Kidney tubule cell (primary cell): Measurements from ENCODE around the gene LGI4.
"Not testable (repeated sequence)": the region's sequence is repeated elsewhere in the genome, so short reads cannot be mapped to it uniquely, and the experiment has no call there.

Experiments used
- DNase-seq: peaks from one replicate; pipeline ENCODE4 v3.0.0-alpha.2; 2018; ENCODE audit warnings: low spot score

The LGI4 gene

DNA sequence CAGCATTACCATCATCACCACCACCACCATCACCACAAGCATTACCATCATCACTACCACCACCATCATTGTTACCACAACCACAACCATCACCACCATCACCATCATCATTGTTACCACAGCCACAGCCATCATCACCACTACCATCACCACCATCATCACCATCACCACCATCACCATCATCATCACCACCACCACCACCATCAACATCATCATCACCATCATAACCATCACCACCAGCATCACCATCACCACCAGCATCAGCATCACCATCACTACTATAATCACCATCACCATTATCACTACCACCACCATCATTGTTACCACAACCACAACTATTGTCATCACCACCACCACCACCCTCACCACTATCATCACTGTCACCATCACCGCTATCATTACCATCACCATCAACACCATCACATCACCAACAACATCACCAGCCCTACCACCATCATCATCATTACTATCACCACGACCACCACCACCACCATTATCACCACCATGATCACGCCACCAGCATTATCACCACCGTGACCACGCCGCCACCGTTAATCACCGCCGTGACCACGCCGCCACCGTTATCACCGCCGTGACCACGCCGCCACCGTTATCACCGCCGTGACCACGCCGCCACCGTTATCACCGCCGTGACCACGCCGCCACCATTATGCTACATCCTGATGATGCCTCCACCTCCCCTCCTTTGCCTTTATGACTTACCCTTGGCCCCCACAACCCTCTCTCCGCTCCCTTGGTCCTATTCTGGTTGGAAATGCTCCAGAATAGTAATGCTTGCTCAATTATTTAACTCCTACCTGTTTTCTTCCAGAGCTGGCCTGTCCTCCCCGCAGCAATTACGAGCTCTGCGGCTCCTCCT is 29.2 kb downstream of the LGI4 start:
- DNase-seq: no peak

DNA sequence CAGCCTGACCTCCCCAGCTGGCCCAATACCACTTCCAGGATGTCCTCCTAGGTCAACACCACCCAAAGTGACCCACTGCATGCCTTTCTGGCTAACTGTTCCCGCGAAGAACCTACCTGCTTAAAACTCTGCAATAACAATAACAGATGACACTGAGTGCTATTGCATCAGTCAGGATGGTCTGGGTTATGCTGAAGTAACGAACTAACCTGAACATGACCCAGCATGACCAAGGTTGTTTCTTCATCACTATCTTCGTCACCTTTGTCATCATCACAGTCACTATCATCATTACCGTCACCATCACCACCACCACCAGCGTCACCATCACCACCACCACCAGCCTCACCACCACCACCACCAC is 29.8 kb downstream of the LGI4 start:
- DNase-seq: no peak

DNA sequence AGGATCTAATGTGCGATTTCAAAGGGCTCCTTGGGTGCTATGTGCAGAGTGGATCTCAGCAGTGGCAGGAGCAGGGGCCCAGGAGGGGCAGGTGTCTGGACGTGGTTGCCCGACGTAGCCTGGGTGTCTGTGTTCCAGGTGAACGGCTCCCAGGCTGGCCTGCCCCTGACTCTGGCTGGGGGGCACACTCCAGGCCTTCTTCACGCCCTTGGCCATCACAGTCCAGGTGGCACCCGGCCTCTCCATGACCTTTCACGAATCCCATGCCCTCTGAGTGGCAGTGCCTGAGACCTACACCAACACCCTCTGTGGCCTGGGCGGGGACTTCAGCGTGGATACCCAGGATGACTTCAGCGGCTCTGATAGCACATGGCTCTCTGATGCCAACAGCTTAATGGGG is 30.5 kb downstream of the LGI4 start:
- no peak for DNase-seq

DNA sequence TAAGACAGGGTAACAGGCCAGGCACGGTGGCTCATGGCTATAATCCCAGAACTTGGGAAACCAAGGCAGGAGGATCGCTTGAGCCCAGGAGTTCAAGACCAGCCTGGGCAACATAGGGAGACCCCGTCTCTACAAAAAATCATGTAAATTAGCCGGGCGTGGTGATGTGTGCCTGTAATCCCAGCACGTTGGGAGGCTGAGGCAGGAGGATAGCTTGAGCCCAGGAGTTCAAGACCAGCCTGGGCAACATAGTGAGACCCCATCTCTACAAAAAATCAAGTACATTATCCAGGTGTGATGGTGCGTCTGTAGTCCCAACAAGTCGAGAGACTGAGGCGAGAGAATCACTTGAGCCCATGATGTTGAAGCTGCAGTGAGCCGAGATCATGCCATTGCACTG is 31.2 kb downstream of the LGI4 start:
- DNase-seq: not testable (repeated sequence)

DNA sequence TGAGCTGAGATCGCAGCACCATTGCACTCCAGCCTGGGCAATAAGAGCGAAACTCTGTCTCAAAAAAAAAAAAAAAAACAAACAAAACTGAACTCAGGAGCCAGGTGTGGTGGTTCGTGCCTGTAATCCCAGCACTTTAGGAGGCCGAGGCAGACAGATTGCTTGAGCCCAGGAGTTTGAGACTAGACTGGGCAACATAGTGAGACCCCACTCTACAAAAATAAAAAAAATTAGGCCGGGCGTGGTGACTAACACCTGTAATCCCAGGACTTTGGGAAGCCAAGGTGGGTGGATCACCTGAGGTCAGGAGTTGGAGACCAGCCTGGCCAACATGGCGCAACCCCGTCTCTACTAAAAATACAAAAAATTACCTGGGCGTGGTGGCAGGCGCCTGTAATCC is 32.9 kb downstream of the LGI4 start:
- DNase-seq: not testable (repeated sequence)

DNA sequence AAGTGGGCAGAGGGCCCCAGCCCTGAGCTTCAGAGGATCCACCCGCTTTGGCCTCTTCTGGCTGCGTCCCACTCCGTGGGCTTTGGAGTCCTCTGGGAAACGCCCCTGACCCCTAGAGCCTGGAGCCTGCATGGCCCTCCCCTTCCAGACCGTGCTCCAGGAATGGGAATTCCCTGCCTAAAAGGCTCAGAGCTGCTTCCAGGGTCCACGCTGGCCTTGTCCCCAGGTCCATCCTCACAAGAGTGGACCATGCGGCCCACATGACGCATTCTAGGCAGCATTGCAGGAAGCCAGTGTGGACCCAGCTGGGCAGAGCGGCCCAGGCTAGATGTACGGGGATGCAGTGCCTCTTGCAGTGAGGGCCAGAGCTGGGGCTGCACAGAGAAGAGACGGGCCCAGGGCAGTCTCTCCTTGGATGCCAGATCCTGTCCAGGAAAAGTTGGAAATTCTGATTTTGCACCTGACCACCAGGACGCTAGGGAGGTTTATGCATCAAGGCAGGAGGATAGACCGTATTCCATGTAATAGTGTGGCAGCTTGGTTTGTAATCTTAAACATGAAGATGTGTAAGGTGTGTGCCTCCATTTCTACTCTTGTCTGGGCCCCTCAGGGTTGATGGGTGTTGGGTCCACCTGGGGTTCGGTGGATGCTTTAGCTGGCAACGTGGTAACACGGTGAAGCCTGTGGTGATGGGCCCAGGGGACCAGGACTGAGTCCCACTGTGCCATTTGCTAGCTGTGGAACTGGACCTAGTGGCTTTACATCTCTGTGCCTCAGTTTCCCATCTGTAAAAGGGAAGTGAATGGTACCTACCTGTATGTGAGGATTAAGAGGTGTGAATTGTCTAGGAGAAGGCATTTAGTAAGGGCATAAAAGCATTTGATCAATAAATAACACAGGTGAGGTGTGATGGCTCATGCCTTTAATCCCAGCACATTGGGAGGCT is 34.0 kb downstream of the LGI4 start:
- DNase-seq: no peak

DNA sequence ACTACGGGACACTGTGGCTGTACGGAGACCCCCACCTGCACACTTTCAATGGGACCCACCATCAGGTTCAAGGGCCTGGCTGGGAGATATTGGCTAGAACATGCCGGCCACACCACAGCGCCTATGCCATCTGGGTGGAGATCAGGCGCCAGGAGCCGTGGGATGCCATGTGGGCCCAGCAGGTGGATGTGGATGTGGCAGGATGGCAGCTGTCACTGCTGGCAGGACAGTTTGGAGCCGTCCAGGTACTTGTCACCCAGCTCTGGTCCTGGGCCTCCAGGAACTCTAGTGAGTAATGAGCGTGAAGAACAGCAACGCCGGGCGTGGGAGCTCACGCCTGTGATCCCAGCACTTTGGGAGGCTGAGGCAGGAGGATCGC is 35.0 kb downstream of the LGI4 start:
- no peak for DNase-seq

DNA sequence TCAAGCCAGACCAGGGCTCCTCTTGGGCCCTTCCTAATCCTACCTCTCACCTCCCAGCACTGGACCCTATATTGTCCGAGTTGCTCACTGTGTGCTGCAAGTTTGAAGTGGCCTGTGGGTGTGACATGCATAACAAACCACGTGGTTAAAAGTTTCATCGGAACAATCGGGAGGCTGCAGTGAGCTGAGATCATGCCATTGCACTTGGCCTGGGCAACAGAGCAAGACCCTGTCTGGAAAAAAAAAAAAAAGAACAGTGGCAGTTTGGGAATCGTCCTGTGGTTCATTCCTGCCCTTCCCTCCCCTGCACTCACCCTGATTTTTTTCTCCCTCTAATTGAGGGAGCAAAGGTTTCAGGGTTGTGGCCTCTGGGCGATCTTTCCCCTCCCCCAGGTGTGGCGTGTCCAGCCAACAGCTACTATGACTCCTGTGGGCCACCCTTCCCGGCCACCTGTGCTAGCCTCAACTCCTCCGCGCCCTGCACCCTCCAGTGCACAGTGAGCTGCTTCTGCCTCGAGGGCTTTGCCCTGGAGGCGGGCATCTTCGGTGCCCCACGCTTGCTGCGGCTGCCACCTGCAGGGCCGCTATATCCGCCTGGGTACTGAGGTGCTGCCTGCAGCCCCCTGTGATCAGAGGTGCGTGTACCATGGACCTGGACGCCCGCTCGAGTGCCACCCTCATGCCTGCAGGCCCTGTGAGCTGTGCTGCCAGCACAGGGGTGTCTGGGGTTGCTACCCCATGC is 35.5 kb downstream of the LGI4 start:
- DNase-seq: no peak

DNA sequence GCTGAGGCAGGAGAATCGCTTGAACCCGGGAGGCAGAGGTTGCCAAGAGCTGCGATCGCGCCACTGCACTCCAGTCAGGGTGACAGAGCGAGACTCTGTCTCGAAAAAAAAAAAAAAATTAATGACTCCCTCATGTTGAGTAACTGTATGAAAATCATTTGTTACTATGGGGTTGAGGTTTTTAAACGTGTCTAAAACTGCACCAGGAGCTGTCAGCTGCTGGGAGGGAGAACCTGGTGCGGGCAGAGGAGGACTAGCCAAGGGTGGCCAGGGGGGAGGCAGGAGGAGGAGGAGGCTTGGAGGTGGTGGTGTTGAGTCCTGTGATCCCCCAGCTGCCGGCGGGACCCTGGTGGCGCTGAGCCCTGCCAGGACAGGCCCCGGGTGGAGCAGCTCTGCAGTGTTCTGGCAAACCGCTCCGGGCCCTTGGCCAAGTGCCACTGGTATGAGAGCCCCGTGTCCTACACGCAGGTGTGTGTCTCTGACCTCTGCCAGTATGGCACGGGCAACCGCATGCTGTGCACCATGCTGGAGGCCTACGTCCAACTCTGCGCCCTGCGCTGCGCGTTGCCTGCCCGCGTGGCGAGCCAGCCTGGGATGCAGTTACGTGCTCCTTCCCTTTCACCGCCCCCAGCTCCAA is 36.3 kb downstream of the LGI4 start:
- DNase-seq: no peak

DNA sequence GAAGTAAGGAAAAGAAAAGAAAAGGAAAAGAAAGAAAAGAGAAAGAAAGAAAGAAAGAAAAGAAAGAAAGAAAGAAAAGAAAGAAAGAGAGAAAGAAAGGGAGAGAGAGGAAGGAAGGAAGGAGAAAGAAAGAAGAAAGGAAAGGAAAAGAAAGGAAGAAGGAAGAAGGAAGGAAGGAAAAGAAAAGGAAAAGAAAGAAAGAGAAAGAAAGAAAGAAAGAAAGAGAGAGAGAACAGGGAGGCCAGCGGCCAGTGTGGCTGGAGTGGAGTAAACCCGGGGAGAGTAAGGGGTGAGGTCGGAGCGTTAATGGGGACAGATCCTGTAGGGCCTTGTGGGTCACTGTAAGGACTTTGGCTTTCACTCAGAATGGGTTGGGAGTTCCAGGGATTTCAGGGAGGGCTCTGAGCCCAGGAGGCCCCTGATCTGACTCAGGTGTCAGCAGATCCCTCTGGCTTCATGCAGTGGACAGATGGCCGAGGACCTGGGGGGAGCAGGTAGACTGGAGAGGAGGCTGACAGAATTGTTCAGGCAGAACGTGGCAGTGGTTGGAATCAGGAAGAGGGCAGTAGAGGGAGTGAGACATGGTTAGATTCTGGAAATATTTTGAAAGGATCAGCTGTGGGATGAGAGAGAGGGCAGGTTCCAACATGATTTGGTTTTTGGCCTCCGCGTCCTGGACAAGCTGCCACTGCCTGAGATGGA is 39.0 kb downstream of the LGI4 start:
- DNase-seq: peak; percentile 13

DNA sequence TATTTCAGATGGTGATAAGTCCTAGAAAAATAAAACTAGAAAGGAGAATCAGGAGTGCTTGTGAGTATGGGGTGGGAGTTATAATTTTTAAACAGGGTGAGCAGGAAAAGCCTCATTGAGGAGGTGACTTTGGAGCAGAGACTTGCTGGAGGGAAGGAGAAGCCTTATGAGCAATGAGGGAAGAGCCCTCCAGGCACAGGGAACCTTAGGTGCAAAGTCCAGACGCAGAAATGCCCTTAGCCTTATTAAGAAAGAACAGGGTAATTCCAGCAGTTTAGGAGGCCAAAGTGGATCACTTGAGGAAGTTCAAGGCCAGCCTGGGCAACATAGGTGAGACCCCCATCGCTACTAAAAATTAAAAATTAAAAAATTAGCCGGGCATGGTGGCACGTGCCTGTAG is 40.2 kb downstream of the LGI4 start:
- no peak for DNase-seq

DNA sequence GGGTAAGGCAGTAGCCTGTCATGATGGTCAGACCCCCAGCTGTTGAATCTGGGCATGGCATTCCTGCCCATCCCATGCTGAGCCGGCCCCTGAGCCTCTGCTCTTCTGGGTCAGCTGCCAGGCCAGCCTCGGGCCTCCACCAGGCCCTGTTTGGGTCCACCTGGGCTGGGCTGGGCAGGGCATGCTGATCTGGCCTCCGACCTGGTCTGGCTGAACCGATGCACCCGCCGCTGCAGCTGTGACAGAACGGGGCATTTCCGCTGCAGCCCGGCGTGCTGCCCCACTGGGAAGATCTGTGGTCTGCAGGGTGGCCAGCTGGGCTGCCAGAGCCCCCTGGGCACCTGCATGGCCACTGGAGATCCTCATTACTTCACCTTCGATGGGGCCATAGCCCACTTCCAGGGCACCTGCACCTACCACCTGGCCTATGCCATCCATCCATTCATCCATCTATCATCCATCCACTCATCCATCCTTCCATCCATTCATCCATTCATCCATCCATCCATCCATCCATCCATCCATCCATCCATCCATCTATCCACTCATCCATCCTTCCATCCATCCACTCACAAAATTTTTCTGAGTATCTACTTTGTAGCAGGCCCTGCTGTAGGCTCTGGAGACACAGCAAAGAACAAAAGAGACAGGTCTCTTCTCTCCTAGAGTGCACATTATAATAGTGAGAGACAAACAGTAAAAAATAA is 40.8 kb downstream of the LGI4 start:
- DNase-seq: no peak

DNA sequence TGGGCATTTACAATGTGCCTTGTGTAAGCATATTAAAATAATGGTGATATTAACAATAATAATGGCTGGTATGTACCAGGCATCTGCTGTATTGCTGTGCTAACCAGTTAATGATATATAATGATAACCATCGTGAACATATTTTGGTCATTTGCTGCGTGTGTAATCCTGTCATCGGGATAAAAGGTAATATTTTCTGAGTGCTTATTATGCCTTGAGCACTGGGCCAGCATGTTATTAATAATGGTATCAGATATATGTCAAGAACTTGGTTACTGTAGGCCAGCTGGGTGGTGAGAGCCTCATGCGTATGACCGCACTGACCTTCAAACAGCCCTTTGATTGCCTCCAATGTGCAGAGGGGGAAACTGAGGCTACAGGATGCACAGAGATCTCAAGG is 41.4 kb downstream of the LGI4 start:
- no peak for DNase-seq

DNA sequence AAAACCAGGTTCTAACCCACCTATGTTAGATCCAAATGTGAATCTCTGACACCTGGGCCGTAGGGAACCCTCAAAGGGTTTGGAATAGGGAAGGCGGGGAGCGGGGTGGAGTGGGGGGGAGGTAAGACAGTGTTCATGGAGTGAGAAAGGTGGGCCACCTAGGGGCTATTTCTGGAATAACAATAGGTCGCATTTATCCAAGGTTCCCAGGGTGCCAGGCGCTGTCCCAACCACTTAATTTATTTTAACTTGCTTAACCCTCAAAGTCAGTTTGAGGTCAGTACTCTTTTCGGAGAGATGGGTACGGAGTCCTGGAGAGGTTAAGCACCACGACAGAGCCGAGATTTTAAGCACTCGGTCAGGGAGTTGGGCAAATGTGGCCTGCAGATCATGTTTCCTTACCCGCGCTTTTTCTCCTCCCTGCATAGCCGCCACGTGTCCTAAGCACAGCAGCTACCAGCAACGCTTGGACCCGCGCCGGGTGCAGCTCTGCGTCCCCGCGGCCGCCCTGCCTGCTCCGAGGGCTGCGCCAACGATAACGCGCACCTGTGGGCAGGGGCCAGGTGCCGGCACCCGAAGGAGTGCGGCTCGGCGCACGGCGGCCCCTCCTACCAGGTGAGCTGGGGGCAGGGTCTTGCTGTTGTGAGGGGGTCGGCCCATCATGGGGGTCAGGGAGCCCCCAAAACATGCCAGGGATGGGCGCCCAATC is 44.2 kb downstream of the LGI4 start:
- DNase-seq: peak; percentile 54

DNA sequence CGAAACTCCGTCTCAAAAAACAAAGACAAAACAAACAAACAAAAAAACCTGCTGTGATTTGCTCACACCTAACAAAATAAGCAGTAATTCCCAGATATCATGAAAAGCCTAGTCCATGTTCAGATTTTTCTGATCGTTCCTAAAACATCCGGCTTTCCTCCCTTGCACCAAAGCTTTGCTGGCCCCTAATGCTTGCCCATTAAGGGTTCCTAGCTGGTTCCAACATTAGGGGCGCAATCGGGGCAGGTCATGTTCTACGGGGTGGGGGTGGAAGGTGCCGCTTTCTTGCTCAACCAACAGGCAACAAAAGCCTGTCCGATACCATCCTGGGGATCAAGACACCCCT is 44.7 kb downstream of the LGI4 start:
- no peak for DNase-seq

DNA sequence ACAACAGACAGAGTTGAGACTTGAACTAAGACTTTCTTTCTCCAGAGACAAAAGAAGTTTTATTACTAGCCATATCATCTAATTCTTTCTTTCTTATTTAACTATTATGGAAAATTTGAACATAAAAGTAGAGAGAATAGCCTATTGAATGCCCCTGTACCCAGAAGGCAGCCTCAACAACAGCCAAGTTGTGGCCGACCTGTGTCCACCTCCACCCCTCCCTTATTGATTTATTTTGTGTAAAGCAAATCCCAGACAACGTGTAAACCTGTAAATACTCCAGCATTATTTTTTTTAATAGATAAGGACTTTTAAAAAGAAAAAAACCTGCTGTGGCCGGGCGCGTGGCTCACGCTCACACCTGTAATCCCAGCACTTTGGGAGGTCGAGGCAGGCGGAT is 45.3 kb downstream of the LGI4 start:
- no peak for DNase-seq

DNA sequence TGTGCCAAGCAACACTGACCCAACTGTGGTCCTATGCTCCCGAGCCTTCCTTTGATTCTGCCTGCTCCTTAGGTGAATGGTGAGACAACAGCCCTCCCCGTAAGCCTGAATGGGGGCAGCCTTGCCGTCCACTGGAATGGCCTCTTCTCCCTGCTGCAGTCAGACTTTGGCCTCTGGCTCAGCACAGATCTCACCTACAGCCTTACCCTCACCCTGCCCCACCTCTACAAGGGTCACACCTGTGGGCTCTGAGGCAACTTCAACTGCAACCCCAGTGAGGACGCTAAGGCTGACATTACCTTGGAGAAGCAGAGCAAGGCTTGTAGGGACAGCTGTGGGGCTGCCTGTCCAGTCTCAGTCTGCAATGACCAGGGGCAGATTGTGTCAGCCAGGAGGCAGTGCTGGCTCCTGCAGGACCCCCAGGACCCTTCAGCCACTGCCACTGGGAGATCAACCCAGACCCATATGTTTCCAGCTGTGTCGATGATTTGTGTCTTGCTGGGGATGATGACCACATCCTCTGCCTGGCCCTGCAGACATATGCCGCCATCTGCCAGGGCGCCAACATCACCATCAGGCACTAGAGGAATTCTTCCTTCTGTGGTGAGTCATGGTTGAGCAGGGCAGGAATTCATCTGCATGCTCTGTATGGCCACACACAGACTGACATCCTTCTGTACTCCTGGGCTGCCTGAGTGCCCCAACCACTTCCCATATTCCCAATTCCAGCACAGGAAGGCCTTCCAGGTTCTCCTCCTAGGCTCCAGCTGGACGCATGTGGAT is 46.5 kb downstream of the LGI4 start:
- DNase-seq: peak; percentile 88

DNA sequence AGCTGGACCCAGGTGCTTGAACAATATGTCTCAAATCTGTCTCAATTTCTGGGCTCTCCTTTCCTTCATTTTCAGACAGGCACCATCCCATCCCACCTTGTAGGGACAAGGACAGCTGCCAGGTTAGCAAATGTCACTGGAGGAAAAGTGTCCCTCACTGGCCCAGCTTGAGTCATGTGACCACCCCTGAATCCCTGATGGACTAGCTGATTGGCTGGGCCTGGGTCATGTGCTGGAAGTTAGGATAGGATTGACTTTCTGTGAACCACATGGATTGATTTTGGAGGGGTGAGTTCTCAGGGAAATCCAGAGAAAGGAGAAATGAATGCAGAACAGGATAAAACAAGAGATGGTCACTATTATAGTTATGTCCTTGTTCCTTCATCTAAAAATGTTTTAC is 47.5 kb downstream of the LGI4 start:
- no peak for DNase-seq

DNA sequence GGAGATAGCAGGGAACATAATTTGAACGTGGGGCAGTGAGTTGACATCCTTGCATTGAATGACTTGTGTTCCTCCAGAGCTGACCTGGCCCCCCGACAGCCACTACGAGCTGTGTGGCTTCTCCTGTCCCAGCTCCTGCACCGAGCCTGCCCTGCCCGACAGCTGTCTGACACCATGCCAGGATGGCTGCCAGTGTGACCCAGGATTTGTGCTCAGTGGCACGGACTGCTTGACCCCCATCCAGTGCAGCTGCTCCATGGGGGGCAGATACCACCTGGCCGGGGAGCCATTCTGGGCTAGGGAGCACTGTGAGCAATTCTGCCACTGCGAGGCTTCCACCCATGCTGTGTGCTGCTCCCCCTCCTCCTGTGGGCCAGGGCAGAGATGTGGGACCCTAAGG is 48.4 kb downstream of the LGI4 start:
- DNase-seq: no peak
